ENCODE results near the gene STK32C.
"Not testable (repeated sequence)": the region's sequence is repeated elsewhere in the genome, so short reads cannot be mapped to it uniquely, and the experiment has no call there.

Gene STK32C

GRCh38 chr10:132223611-132224342 is 84.0 kb downstream of the STK32C start:
- Histone ChIP-seq H3K36me3 (ENCODE audit: insufficient read depth, low read length) (no peaks in the 10 kb centered on the region), H3K4me1 (ENCODE audit: insufficient read depth, low read length) (no peaks in the 10 kb centered on the region), H3K9me3 (ENCODE audit: control insufficient read depth, insufficient read depth, low read length) (no peaks in the 10 kb centered on the region), H3K9ac (ENCODE audit: low read depth, low read length) (no peak overlapping the region)

DNA sequence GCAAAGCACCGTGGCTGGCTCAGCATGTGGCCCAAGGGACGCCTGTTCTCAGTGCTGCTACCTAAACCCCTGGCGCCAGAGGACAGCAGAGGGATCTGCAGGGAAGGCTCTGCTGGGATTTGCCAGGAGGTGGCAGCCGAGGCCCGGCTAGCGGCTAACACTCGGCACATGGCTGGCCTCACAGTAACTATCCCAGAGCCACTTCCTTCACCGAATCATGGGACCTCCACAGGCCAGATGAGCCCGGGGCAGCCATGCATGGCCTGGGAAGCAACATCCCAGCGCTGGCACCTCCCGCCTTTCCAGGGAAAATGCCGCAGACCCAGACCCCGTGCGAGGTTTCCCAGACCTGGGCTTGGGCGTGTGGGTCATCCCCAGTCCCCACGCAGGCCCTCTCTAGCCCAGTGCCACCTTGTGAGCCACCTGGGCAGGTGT is 84.6 kb downstream of the STK32C start:
- Histone ChIP-seq H3K4me1 (ENCODE audit: insufficient read depth, low read length) (no peaks in the 10 kb centered on the region), H3K9me3 (ENCODE audit: control insufficient read depth, insufficient read depth, low read length) (no peaks in the 10 kb centered on the region), H3K36me3 (ENCODE audit: insufficient read depth, low read length) (no peaks in the 10 kb centered on the region), H3K9ac (ENCODE audit: low read depth, low read length) (no peak overlapping the region)

GRCh38 chr10:132222726-132223125 is 85.0 kb downstream of the STK32C start:
- Histone ChIP-seq H3K9me3 (ENCODE audit: control insufficient read depth, insufficient read depth, low read length) (no peaks in the 10 kb centered on the region), H3K36me3 (ENCODE audit: insufficient read depth, low read length) (no peaks in the 10 kb centered on the region), H3K4me1 (ENCODE audit: insufficient read depth, low read length) (no peaks in the 10 kb centered on the region)

GRCh38 chr10:132220996-132221395 is 86.8 kb downstream of the STK32C start:
- H3K9ac ChIP-seq (ENCODE audit: low read depth, low read length); H3K36me3 ChIP-seq (ENCODE audit: insufficient read depth, low read length); H3K9me3 ChIP-seq (ENCODE audit: control insufficient read depth, insufficient read depth, low read length); H3K4me1 ChIP-seq (ENCODE audit: insufficient read depth, low read length): not testable (repeated sequence)

More at GRCh38 chr10:132222726-132223125, 85.0 kb downstream of the STK32C start:
- no peak overlapping the region for H3K9ac ChIP-seq (ENCODE audit: low read depth, low read length)

DNA sequence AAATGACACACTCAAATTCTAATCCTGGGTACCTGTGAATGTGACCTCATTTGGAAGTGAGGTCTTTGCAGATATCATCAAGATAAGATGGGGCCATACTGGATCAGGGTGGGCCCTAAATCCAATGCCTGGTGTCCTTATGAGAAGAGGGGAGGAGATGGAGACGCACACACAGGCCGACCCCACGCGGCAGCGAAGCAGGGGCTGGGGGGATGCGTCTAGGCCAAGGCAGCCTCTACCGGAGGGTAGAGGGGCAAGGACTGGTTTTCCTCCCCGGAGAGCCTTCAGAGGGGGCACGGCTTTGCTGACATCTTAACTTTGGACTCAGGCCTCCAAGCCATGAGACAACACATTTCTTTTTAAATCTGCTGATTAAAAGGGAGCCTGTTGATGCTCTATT is 87.7 kb downstream of the STK32C start:
- H3K9me3 ChIP-seq (ENCODE audit: control insufficient read depth, insufficient read depth, low read length), result no peaks in the 10 kb centered on the region
- H3K36me3 ChIP-seq (ENCODE audit: insufficient read depth, low read length), result no peaks in the 10 kb centered on the region
- H3K4me1 ChIP-seq (ENCODE audit: insufficient read depth, low read length), result no peaks in the 10 kb centered on the region

GRCh38 chr10:132219486-132219885 is 88.3 kb downstream of the STK32C start:
- H3K9ac ChIP-seq (ENCODE audit: low read depth, low read length), result no peak overlapping the region
- H3K36me3 ChIP-seq (ENCODE audit: insufficient read depth, low read length), result no peaks in the 10 kb centered on the region
- no peaks in the 10 kb centered on the region for H3K4me1 ChIP-seq (ENCODE audit: insufficient read depth, low read length)
- H3K9me3 ChIP-seq (ENCODE audit: control insufficient read depth, insufficient read depth, low read length), result peaks cover 3% of the 10 kb centered on the region; the same call in 1 of the 2 replicates

More for the DNA sequence above, 87.7 kb downstream of the STK32C start:
- no peak overlapping the region for H3K9ac ChIP-seq (ENCODE audit: low read depth, low read length)

DNA sequence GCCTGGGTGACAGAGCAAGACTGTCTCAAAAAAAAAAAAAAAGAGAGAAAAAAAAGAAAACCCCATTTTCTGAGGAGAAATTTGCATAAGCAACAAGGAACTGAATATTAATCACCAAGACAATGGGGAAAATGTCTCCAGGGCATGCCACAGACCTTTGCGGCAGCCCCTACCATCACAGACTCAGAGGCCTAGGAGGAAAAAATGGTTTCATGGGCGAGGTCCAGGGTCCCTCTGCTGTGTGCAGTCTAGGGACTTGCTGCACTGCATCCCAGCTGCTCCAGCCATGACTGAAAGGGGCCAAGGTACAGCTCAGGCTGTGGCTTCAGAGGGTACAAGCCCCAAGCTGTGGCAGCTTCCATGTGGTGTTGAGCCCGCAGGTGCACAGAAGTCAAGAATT is 91.3 kb downstream of the STK32C start:
- not testable (repeated sequence) for H3K4me1 ChIP-seq (ENCODE audit: insufficient read depth, low read length); H3K9ac ChIP-seq (ENCODE audit: low read depth, low read length); H3K9me3 ChIP-seq (ENCODE audit: control insufficient read depth, insufficient read depth, low read length); H3K36me3 ChIP-seq (ENCODE audit: insufficient read depth, low read length)

- Histone ChIP-seq H3K9ac (ENCODE audit: low read depth, low read length) (no peak overlapping the region), H3K9me3 (ENCODE audit: control insufficient read depth, insufficient read depth, low read length) (peaks cover 10% of the 10 kb centered on the region; the same call in 1 of the 2 replicates), H3K36me3 (ENCODE audit: insufficient read depth, low read length) (no peaks in the 10 kb centered on the region), H3K4me1 (ENCODE audit: insufficient read depth, low read length) (no peaks in the 10 kb centered on the region)
These were observed 93.8 kb downstream of the STK32C start for GRCh38 chr10:132213917-132214316.

GRCh38 chr10:132212816-132213215 is 94.9 kb downstream of the STK32C start:
- Histone ChIP-seq H3K4me1 (ENCODE audit: insufficient read depth, low read length) (no peaks in the 10 kb centered on the region), H3K9ac (ENCODE audit: low read depth, low read length) (no peak overlapping the region), H3K9me3 (ENCODE audit: control insufficient read depth, insufficient read depth, low read length) (peaks cover 10% of the 10 kb centered on the region; the same call in 1 of the 2 replicates), H3K36me3 (ENCODE audit: insufficient read depth, low read length) (no peaks in the 10 kb centered on the region)

GRCh38 chr10:132211246-132211645 is 96.5 kb downstream of the STK32C start:
- Histone ChIP-seq H3K4me1 (ENCODE audit: insufficient read depth, low read length) (no peaks in the 10 kb centered on the region), H3K36me3 (ENCODE audit: insufficient read depth, low read length) (no peaks in the 10 kb centered on the region), H3K9ac (ENCODE audit: low read depth, low read length) (no peak overlapping the region), H3K9me3 (ENCODE audit: control insufficient read depth, insufficient read depth, low read length) (peaks cover 10% of the 10 kb centered on the region; the same call in 1 of the 2 replicates)

DNA sequence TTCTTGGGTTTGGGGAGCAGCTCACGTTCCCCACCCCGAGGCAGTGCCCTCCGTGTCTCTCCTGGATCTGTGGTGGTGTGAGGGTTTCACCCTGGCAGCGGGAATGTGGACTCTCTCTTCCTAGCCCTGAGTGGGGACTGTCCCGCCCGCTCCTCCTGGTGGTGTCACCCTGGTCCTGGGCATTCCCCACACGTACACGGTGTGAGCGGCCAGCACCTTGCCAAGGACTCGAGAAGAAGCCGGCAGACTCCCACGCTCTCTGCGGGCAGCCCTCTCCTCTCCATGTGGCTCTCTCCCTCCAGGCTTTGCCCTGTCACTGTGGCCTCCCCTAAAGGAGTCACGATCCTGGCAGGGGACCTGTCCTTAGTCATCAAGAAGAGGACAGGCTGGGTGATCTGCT is 97.0 kb downstream of the STK32C start:
- Histone ChIP-seq H3K4me1 (ENCODE audit: insufficient read depth, low read length) (no peaks in the 10 kb centered on the region), H3K9ac (ENCODE audit: low read depth, low read length) (no peak overlapping the region), H3K9me3 (ENCODE audit: control insufficient read depth, insufficient read depth, low read length) (peaks cover 10% of the 10 kb centered on the region; the same call in 1 of the 2 replicates)

DNA sequence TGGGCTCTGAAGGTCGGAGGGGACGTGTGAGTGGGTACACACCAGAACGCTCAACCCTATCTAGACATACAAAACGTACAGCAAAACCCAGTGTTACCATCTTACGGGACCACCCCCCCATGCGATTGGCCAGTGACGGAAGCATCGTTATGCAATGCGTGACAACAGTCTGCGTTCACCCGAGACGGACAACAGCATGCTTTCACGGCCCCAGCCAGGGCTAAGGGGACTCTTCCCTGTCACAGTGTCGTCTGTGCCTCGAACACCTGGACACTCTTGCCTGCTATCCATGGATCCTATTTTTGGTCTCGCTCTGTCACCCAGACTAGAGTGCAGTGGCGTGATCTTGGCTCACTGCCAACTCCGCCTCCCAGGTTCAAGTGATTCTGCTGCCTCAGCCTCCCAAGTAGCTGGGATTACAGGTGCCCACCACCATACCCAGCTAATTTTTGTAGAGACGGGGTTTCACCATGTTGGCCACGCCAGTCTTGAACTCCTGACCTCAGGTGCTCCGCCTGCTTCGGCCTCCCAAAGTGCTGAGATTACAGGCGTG is 97.7 kb downstream of the STK32C start:
- Histone ChIP-seq H3K9me3 (ENCODE audit: control insufficient read depth, insufficient read depth, low read length) (peaks cover 10% of the 10 kb centered on the region; the same call in 1 of the 2 replicates), H3K4me1 (ENCODE audit: insufficient read depth, low read length) (no peaks in the 10 kb centered on the region), H3K9ac (ENCODE audit: low read depth, low read length) (no peak overlapping the region), H3K36me3 (ENCODE audit: insufficient read depth, low read length) (no peaks in the 10 kb centered on the region)

More for the DNA sequence above, 97.0 kb downstream of the STK32C start:
- H3K36me3 ChIP-seq (ENCODE audit: insufficient read depth, low read length), result no peaks in the 10 kb centered on the region

- Histone ChIP-seq H3K4me1 (ENCODE audit: insufficient read depth, low read length) (no peaks in the 10 kb centered on the region), H3K36me3 (ENCODE audit: insufficient read depth, low read length) (no peaks in the 10 kb centered on the region), H3K9me3 (ENCODE audit: control insufficient read depth, insufficient read depth, low read length) (peaks cover 4% of the 10 kb centered on the region; the same call in 1 of the 2 replicates), H3K9ac (ENCODE audit: low read depth, low read length) (no peak overlapping the region)
These were observed 98.6 kb downstream of the STK32C start for GRCh38 chr10:132209130-132209529.

GRCh38 chr10:132208462-132209050 is 99.2 kb downstream of the STK32C start:
- H3K9ac ChIP-seq (ENCODE audit: low read depth, low read length), result no peak overlapping the region
- H3K4me1 ChIP-seq (ENCODE audit: insufficient read depth, low read length), result no peaks in the 10 kb centered on the region
- no peaks in the 10 kb centered on the region for H3K9me3 ChIP-seq (ENCODE audit: control insufficient read depth, insufficient read depth, low read length)
- no peaks in the 10 kb centered on the region for H3K36me3 ChIP-seq (ENCODE audit: insufficient read depth, low read length)

Data from ES-I3 (cell line).